A549 (cell line): Measurements from ENCODE around the gene PRX. TPM values are rescaled to one million over a fixed set of nuclear protein-coding genes. Genes with fewer than 3 reads are reported as not detected.

Experiments
- ATAC-seq, 2 experiments: fragments of 200-7000 bp in 1 of 2; fragments of >200 bp in 1 of 2; cut with Nextera tagmentation in 1 of 2; cut with Tn5 transposase in 1 of 2; 3 replicates each; pipeline versions ENCODE4 v1.8.0 to v1.9.1; 2018 to 2020; ENCODE audit warnings: mild to moderate bottlenecking in 1 of 2, moderate library complexity in 1 of 2
- CTCF ChIA-PET: fragments of 300-600 bp; sonication (Branson Sonifier 250); formaldehyde crosslinking; extraction: SDS; loops from one replicate; lab custom pipeline; 2021; ENCODE audit warnings: antibody characterized with exemption, inconsistent platforms; lab: Yijun Ruan, JAX
- POLR2A ChIA-PET: fragments of 350-600 bp; formaldehyde crosslinking; extraction: SDS; loops from one replicate; lab custom pipeline; 2021; ENCODE audit warnings: antibody characterized with exemption, inconsistent platforms; lab: Yijun Ruan, JAX
- DNase-seq, 2 experiments: peaks; one replicate each; pipeline versions ENCODE4 v3.0.0 to v3.0.0-alpha.2; 2011 to 2016; ENCODE audit warnings: low read depth in 1 of 2, low spot score in 1 of 2
- FAIRE-seq: peaks from 2 replicates; lab custom pipeline; 2011; peaks lifted over from hg19 to GRCh38; lab: Jason Lieb, UNC
- H3K27ac ChIP-seq, 2 experiments: fragments of >200 bp; sonication (Bioruptor Twin); formaldehyde crosslinking; 3 replicates each; pipeline ENCODE4 v1.5.1; 2016 to 2017
- H3K4me1 ChIP-seq: fragments of >200 bp; sonication (Bioruptor Twin); formaldehyde crosslinking; 3 replicates; pipeline ENCODE4 v1.6.1; 2016
- H3K4me2 ChIP-seq: fragments of >200 bp; sonication (Bioruptor Twin); formaldehyde crosslinking; 3 replicates; pipeline ENCODE4 v1.6.1; 2016
- H3K4me3 ChIP-seq: fragments of >200 bp; sonication (Bioruptor Twin); formaldehyde crosslinking; 3 replicates; pipeline ENCODE4 v1.5.1; 2016
- H3K9me3 ChIP-seq: fragments of >200 bp; sonication (Bioruptor Twin); formaldehyde crosslinking; 3 replicates; pipeline ENCODE4 v1.6.1; 2016
- ATOH8 ChIP-seq: fragments of 250-450 bp; sonication (Bioruptor Pico); IDR thresholded peaks from 2 replicates; pipeline ENCODE4 v1.5.0; 2020; ENCODE audit warnings: low read depth, mild to moderate bottlenecking, moderate library complexity
- BCL3 ChIP-seq: fragments of >200 bp; sonication (Bioruptor Twin); formaldehyde crosslinking; IDR thresholded peaks from 3 replicates; pipeline ENCODE4 v1.6.1; 2016
- BHLHE40 ChIP-seq: IDR thresholded peaks from 2 replicates; pipeline ENCODE4 v1.6.1; 2012; ENCODE audit warnings: low read depth, low read length, inconsistent platforms
- CBX2 ChIP-seq: fragments of 200-600 bp; sonication (generic); IDR thresholded peaks from 2 replicates; pipeline ENCODE4 v1.6.1; 2016; ENCODE audit warnings: low read depth, mild to moderate bottlenecking, borderline replicate concordance
- CBX8 ChIP-seq: fragments of 200-600 bp; sonication (generic); IDR thresholded peaks from 2 replicates; pipeline ENCODE4 v1.6.1; 2016
- CHD4 ChIP-seq: fragments of 200-600 bp; sonication (generic); IDR thresholded peaks from 2 replicates; pipeline ENCODE4 v1.6.1; 2016; ENCODE audit warnings: antibody characterized with exemption, mild to moderate bottlenecking, borderline replicate concordance
- E2F6 ChIP-seq: IDR thresholded peaks from 2 replicates; pipeline ENCODE4 v1.6.1; 2012; ENCODE audit warnings: low read depth, borderline replicate concordance
- EHF ChIP-seq: fragments of 250-450 bp; sonication (Bioruptor Pico); IDR thresholded peaks from 2 replicates; pipeline ENCODE4 v1.5.0; 2020; ENCODE audit warnings: mild to moderate bottlenecking
- EP300 ChIP-seq, 2 experiments: fragments of >200 bp; sonication (Bioruptor Twin); formaldehyde crosslinking; IDR thresholded peaks; 2 replicates in 1 of 2; 3 replicates in 1 of 2; pipeline ENCODE4 v1.6.1; 2016 to 2017
- ESRRA ChIP-seq: fragments of 150-350 bp; IDR thresholded peaks from 2 replicates; pipeline ENCODE4 v1.6.1; 2014; ENCODE audit warnings: mild to moderate bottlenecking, low read length, borderline replicate concordance
- FOSL2 ChIP-seq, 2 experiments: fragments of 450-650 bp in 1 of 2; fragments of >200 bp in 1 of 2; sonication (Bioruptor Twin) in 1 of 2; formaldehyde crosslinking; IDR thresholded peaks; 2 replicates each; pipeline versions ENCODE4 v1.5.0 to v1.6.1; 2016 to 2020; ENCODE audit warnings: mild to moderate bottlenecking in 1 of 2, moderate library complexity in 1 of 2
- FOXS1 ChIP-seq: fragments of 250-450 bp; sonication (Bioruptor Pico); IDR thresholded peaks from 2 replicates; pipeline ENCODE4 v1.5.0; 2020; ENCODE audit warnings: mild to moderate bottlenecking, moderate library complexity
- HDAC2 ChIP-seq: fragments of 200-600 bp; sonication (generic); IDR thresholded peaks from 2 replicates; pipeline ENCODE4 v1.6.1; 2016
- HMGXB4 ChIP-seq: fragments of 250-450 bp; sonication (Bioruptor Pico); IDR thresholded peaks from 2 replicates; pipeline ENCODE4 v1.5.0; 2021; ENCODE audit warnings: mild to moderate bottlenecking, moderate library complexity, borderline replicate concordance
- HOXA7 ChIP-seq: fragments of 250-450 bp; sonication (Bioruptor Pico); IDR thresholded peaks from 2 replicates; pipeline ENCODE4 v1.5.0; 2020; ENCODE audit warnings: mild to moderate bottlenecking, moderate library complexity
- HOXB13 ChIP-seq: fragments of 250-450 bp; sonication (Bioruptor Pico); IDR thresholded peaks from 2 replicates; pipeline ENCODE4 v1.5.0; 2020; ENCODE audit warnings: low read depth, mild to moderate bottlenecking, moderate library complexity
- JUN ChIP-seq, 2 experiments: fragments of >200 bp; sonication (Bioruptor Twin); formaldehyde crosslinking; IDR thresholded peaks; 2 replicates in 1 of 2; 3 replicates in 1 of 2; pipeline ENCODE4 v1.6.1; 2016 to 2017
- JUNB ChIP-seq: fragments of >200 bp; sonication (Bioruptor Twin); formaldehyde crosslinking; IDR thresholded peaks from 2 replicates; pipeline ENCODE4 v1.6.1; 2016
- MAFK ChIP-seq: fragments of 450-650 bp; IDR thresholded peaks from 2 replicates; pipeline ENCODE4 v1.6.1; 2014; ENCODE audit not compliant: partially characterized antibody
- MAZ ChIP-seq: fragments of 150-350 bp; IDR thresholded peaks from 2 replicates; pipeline ENCODE4 v1.6.1; 2014; ENCODE audit warnings: antibody characterized with exemption, low read depth, low read length, borderline replicate concordance
- MYC ChIP-seq: IDR thresholded peaks from 2 replicates; pipeline ENCODE4 v1.6.1; 2012; ENCODE audit warnings: mild to moderate bottlenecking, inconsistent platforms, low read length, improper control_type of control experiment, borderline replicate concordance
- NFE2L2 ChIP-seq: fragments of 150-350 bp; conservative IDR thresholded peaks from 2 replicates; pipeline ENCODE4 v1.6.1; 2014; ENCODE audit warnings: low read length
- NPAS2 ChIP-seq: fragments of 250-450 bp; sonication (Bioruptor Pico); IDR thresholded peaks from 2 replicates; pipeline ENCODE4 v1.8.0; 2022; ENCODE audit warnings: mild to moderate bottlenecking, moderate library complexity, borderline replicate concordance
- PBX3 ChIP-seq: IDR thresholded peaks from 2 replicates; pipeline ENCODE4 v1.6.1; 2012
- PHF8 ChIP-seq: fragments of 200-600 bp; sonication (generic); IDR thresholded peaks from 2 replicates; pipeline ENCODE4 v1.6.1; 2016; ENCODE audit warnings: low read depth, mild to moderate bottlenecking, antibody characterized with exemption, moderate library complexity, borderline replicate concordance
- POLR2A ChIP-seq: IDR thresholded peaks from 2 replicates; pipeline ENCODE4 v1.6.1; 2012; ENCODE audit warnings: mild to moderate bottlenecking, low read length
- POLR2AphosphoS2 ChIP-seq: conservative IDR thresholded peaks from 2 replicates; pipeline ENCODE4 v1.6.1; 2012; ENCODE audit warnings: low read length, improper control_type of control experiment, inconsistent platforms
- RAD21 ChIP-seq, 2 experiments: fragments of >200 bp in 1 of 2; sonication (Bioruptor Twin) in 1 of 2; formaldehyde crosslinking in 1 of 2; IDR thresholded peaks in 1 of 2; conservative IDR thresholded peaks in 1 of 2; 2 replicates in 1 of 2; 3 replicates in 1 of 2; pipeline ENCODE4 v1.6.1; 2012 to 2018; ENCODE audit warnings: inconsistent platforms in 1 of 2
- RCOR1 ChIP-seq: fragments of 150-350 bp; IDR thresholded peaks from 2 replicates; pipeline ENCODE4 v1.6.1; 2014; ENCODE audit warnings: antibody characterized with exemption, low read length, low read depth
- SREBF2 ChIP-seq: fragments of 450-650 bp; IDR thresholded peaks from 2 replicates; pipeline ENCODE4 v1.6.1; 2014; ENCODE audit warnings: mild to moderate bottlenecking, moderate library complexity
- TP53 ChIP-seq: fragments of 250-450 bp; sonication (Bioruptor Pico); IDR thresholded peaks from 2 replicates; pipeline ENCODE4 v1.5.0; 2021; ENCODE audit warnings: mild to moderate bottlenecking, moderate library complexity
- WGBS: methylation state at CpG from one replicate; pipeline ENCODE4 v1.1.6; 2017; ENCODE audit errors: missing lambda C conversion rate; 5-methylcytosine and 5-hydroxymethylcytosine counted together
- polyA plus RNA-seq, 4 experiments: library from polyadenylated mRNA; depleted of rRNA in 3 of 4; stranded (reverse); fragments of >200 nt; fragmentation: RNase III in 1 of 4; extraction: RNeasy Plus Mini Kit Qiagen cat#74134 plus additional on column Dnase treatment in 1 of 4; gene quantifications; 2 replicates in 3 of 4; 3 replicates in 1 of 4; pipeline ENCODE4 v1.2.3, GENCODE V29; 2011 to 2017

The PRX gene
- polyA plus RNA-seq, 2 of the 4 experiments (the other 2 are of a cell fraction), result 1.6 to 1.8 TPM

GRCh38 chr19:40348125-40348913 lies 64.9 kb downstream of the PRX start, which contains the start of the genes C19orf47 and PLD3:
Gene C19orf47 (minus strand): TSS chr19:40348397. CDS start chr19:40341857, 6,540 bp downstream.
Gene PLD3 (plus strand): TSS chr19:40348695. CDS start chr19:40366484, 17,789 bp downstream.
- Histone ChIP-seq H3K4me3 (peak within 1 kb of the TSS; percentile 80), H3K4me1 (peaks cover 8% of the 10 kb centered on the region), H3K27ac (peak within 1 kb of the TSS; percentile 83 to 84), H3K9me3 (no peaks in the 10 kb centered on the region), H3K4me2 (peak within 1 kb of the TSS; percentile 90)
- DNase-seq (peak; percentile 100), ATAC-seq (peak; percentile 98 to 99), FAIRE-seq (peak; percentile 99)
- POLR2A ChIA-PET, result interaction anchor here (0.5 to 1.8 kb wide), 25 partner anchors 10 to 515 kb away, joined by 3 to 19 read pairs (median 5); partner anchors contain the start of genes BLVRB, EGLN2 and SERTAD1
- 1% methylated on average over 42 of the region's 77 CpGs for WGBS
- CTCF ChIA-PET, result interaction anchor here (0.6 to 3.8 kb wide), 8 partner anchors 13 to 287 kb away, joined by 3 to 24 read pairs (median 4); no protein-coding TSS in a partner anchor
- TF ChIP-seq PHF8 (peak; percentile 84; the same call in 1 of the 2 replicates), POLR2AphosphoS2 (no peak), BCL3 (peak; percentile 90), NFE2L2 (no peak), CHD4 (no peak), CBX2 (no peak), TP53 (CRISPR knock-in tag) (peak; percentile 79; the same call in 1 of the 2 replicates), HDAC2 (peak; percentile 60; the same call in 1 of the 2 replicates), NPAS2 (peak; percentile 79), MAZ (peak; percentile 74; the same call in 1 of the 2 replicates), FOSL2 (IDR thresholded peaks at IDR 0.05) (no peak), FOSL2 (CRISPR knock-in tag; IDR thresholded peaks at IDR 0.05) (peak; percentile 86), POLR2A (peak; percentile 99), ATOH8 (CRISPR knock-in tag) (peak; percentile 58; the same call in 1 of the 2 replicates), EP300 (IDR thresholded peaks at IDR 0.05) (no peak; a peak in 1 of 5 replicates), MYC (peak; percentile 73), HMGXB4 (no peak), HOXA7 (CRISPR knock-in tag) (no peak), FOXS1 (CRISPR knock-in tag) (peak; percentile 86; the same call in 1 of the 2 replicates), ESRRA (no peak), EHF (CRISPR knock-in tag) (peak; percentile 94), SREBF2 (no peak), BHLHE40 (peak; percentile 94), RCOR1 (0 out of 2 replicates have a peak, but pooled peaks have one; percentile 61), RAD21 (conservative IDR thresholded peaks at IDR 0.05 in 1 of 2, IDR thresholded peaks at IDR 0.05 in 1 of 2) (no peak), PBX3 (peak; percentile 56; the same call in 1 of the 2 replicates), JUN (IDR thresholded peaks at IDR 0.05) (peak; percentile 88 to 94; a peak in 4 of 5 replicates), JUNB (no peak), CBX8 (no peak), E2F6 (no peak), MAFK (no peak), HOXB13 (CRISPR knock-in tag) (peak; percentile 81)
